HCT116 (cell line): ENCODE results near the gene TMEM145. TPM values are rescaled to one million over a fixed set of nuclear protein-coding genes. Genes with fewer than 3 reads are reported as not detected.

Source experiments
- ATAC-seq: fragments of 200-7000 bp; cut with Tn5 transposase; 2 replicates; pipeline ENCODE4 v1.9.1; 2020; ENCODE audit warnings: mild to moderate bottlenecking, moderate library complexity
- BruUV-seq: library from RNA; stranded (reverse); fragments of 400-500 nt; replicated peaks from 2 replicates; lab custom pipeline; 2021; lab: Mats Ljungman, UMichigan
- CTCF ChIA-PET: fragments of 300-600 bp; sonication (Branson Sonifier 250); formaldehyde crosslinking; loops from one replicate; lab custom pipeline; 2021; ENCODE audit warnings: antibody characterized with exemption; lab: Charles Lee
- POLR2A ChIA-PET: fragments of 300-600, 350-600 bp; sonication (Branson Sonifier 250); formaldehyde crosslinking; loops from one replicate; lab custom pipeline; 2021; ENCODE audit warnings: antibody characterized with exemption; lab: Charles Lee
- RAD21 ChIA-PET, 2 experiments: fragments of 300-600 bp; sonication (Branson Sonifier 250); formaldehyde crosslinking; loops; one replicate each; lab custom pipeline; 2023; ENCODE audit warnings: low total read pairs in 2 of 2; ENCODE audit not compliant: uncharacterized antibody in 2 of 2, unreplicated experiment in 2 of 2, low non-redundant PET in 1 of 2; lab: Charles Lee
- DNase-seq: peaks from one replicate; pipeline ENCODE4 v3.0.0-alpha.2; 2010; ENCODE audit warnings: low read depth, low spot score
- H2AFZ ChIP-seq: fragments of 200-600 bp; shearing (Covaris generic), sonication (generic); 2 replicates; pipeline ENCODE4 v1.6.1; 2017; ENCODE audit warnings: low read depth, mixed run types, mixed read lengths, antibody characterized with exemption, low read length; ENCODE audit not compliant: poor library complexity, severe bottlenecking
- H3K27ac ChIP-seq: 2 replicates; pipeline ENCODE4 v1.5.1; 2012; ENCODE audit warnings: low read depth, low read length
- H3K27me3 ChIP-seq: fragments of 200-600 bp; sonication (generic); 2 replicates; pipeline ENCODE4 v1.6.1; 2016; ENCODE audit warnings: mixed run types, low read length, mixed read lengths; ENCODE audit not compliant: insufficient read depth
- H3K36me3 ChIP-seq, 2 experiments: fragments of 200-500 bp in 1 of 2; fragments of 200-600 bp in 1 of 2; sonication (Bioruptor generic) in 1 of 2; sonication (generic) in 1 of 2; 2 replicates each; pipeline versions ENCODE4 v1.5.1 to v1.6.1; 2014 to 2016; ENCODE audit warnings: low read length in 2 of 2, inconsistent platforms in 1 of 2, mixed read lengths in 1 of 2, mixed run types in 1 of 2; ENCODE audit not compliant: insufficient read depth in 2 of 2, control insufficient read depth in 1 of 2
- H3K4me1 ChIP-seq, 2 experiments: fragments of 200-600 bp in 1 of 2; sonication (generic) in 1 of 2; 2 replicates each; pipeline versions ENCODE4 v1.5.1 to v1.6.1; 2012 to 2017; ENCODE audit warnings: low read length in 2 of 2, inconsistent platforms in 1 of 2, mild to moderate bottlenecking in 1 of 2, mixed read lengths in 1 of 2, mixed run types in 1 of 2, moderate library complexity in 1 of 2; ENCODE audit not compliant: insufficient read depth in 2 of 2, control insufficient read depth in 1 of 2
- H3K4me2 ChIP-seq: fragments of 200-600 bp; sonication (generic); 2 replicates; pipeline ENCODE4 v1.6.1; 2017; ENCODE audit warnings: mixed run types, low read length, mixed read lengths
- H3K4me3 ChIP-seq, 2 experiments: fragments of 200-600 bp in 1 of 2; sonication (generic) in 1 of 2; replicated peaks in 1 of 2; 2 replicates each; pipeline ENCODE4 v1.5.1; 2011 to 2016; ENCODE audit warnings: low read length in 2 of 2, control low read depth in 1 of 2, low read depth in 1 of 2, mild to moderate bottlenecking in 1 of 2, mixed read lengths in 1 of 2, mixed run types in 1 of 2
- H3K79me2 ChIP-seq: fragments of 200-600 bp; sonication (generic); 2 replicates; pipeline ENCODE4 v1.6.1; 2017; ENCODE audit warnings: mild to moderate bottlenecking, mixed run types, low read length, moderate library complexity, mixed read lengths; ENCODE audit not compliant: insufficient read depth
- H3K9ac ChIP-seq: fragments of 200-600 bp; sonication (generic); 2 replicates; pipeline ENCODE4 v1.6.1; 2016; ENCODE audit warnings: low read length, mixed read lengths
- H3K9me2 ChIP-seq: fragments of 200-600 bp; sonication (generic), shearing (Covaris generic); 2 replicates; pipeline ENCODE4 v1.6.1; 2017; ENCODE audit warnings: mixed run types, mild to moderate bottlenecking, moderate library complexity; ENCODE audit not compliant: insufficient read depth
- H3K9me3 ChIP-seq, 2 experiments: fragments of 200-500 bp in 1 of 2; fragments of 200-600 bp in 1 of 2; sonication (Bioruptor generic) in 1 of 2; sonication (generic) in 1 of 2; 2 replicates each; pipeline ENCODE4 v1.6.1; 2014 to 2017; ENCODE audit warnings: low read length in 2 of 2, mixed read lengths in 2 of 2, inconsistent platforms in 1 of 2, low read depth in 1 of 2, mild to moderate bottlenecking in 1 of 2, mixed run types in 1 of 2, moderate library complexity in 1 of 2; ENCODE audit not compliant: control insufficient read depth in 1 of 2, insufficient read depth in 1 of 2
- H4K20me1 ChIP-seq: fragments of 200-600 bp; sonication (generic), shearing (Covaris generic); 2 replicates; pipeline ENCODE4 v1.6.1; 2017; ENCODE audit warnings: mixed run types, mild to moderate bottlenecking, moderate library complexity; ENCODE audit not compliant: insufficient read depth
- ZNF274 ChIP-seq: fragments of 200-500 bp; sonication (Bioruptor generic); IDR thresholded peaks from 2 replicates; pipeline ENCODE4 v1.6.1; 2014; ENCODE audit warnings: mild to moderate bottlenecking, low read depth, low read length, inconsistent platforms
- intact Hi-C: fragments of 100-400 bp; cut with micrococcal nuclease; formaldehyde crosslinking; loops from 2 replicates; pipeline ENCODE4 v1.10.0; 2022
- total RNA-seq: library from RNA; stranded (reverse); gene quantifications from one replicate; pipeline ENCODE4 v1.2.1, GENCODE V29; 2021; ENCODE audit not compliant: unreplicated experiment
- TF ChIP-seq, protein P1 (sequence below): IDR thresholded peaks from 2 replicates; pipeline ENCODE4 v1.6.1; 2011; ENCODE audit warnings: mild to moderate bottlenecking, low read length, moderate library complexity; ENCODE audit not compliant: insufficient replicate concordance; ENCODE audit errors: extremely low read depth

TMEM145 gene
- total RNA-seq, 1 experiment from 2014 or later = 7.2 TPM

DNA sequence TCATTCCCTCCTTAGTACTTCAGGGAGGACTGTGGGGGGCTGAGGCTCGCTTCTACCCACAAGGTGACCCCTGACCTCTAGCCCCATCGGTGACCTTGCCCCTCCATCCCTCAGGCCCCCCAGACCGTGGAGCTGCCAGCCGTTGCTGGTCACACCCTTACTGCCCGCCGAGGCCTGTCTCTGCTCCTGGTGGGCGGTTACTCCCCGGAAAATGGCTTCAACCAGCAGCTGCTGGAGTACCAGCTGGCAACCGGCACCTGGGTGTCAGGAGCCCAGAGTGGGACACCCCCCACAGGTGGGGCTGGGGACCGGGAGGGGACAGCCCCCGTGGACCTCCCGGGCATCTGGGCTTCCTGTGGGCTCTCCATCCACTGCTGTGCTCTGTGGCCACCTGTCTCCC is 44.2 kb downstream of the TMEM145 start:
- no peaks in the 10 kb centered on the region for H3K9me3 ChIP-seq
- H3K27me3 ChIP-seq = no peaks in the 10 kb centered on the region
- no peak overlapping the region for H3K4me3 ChIP-seq
- no peak for DNase-seq
- ChIA-PET POLR2A (no interaction called here), RAD21 (no interaction called here), CTCF (no interaction called here)
- no peak overlapping the region for H3K9ac ChIP-seq
- no peak overlapping the region for H3K27ac ChIP-seq
- no peaks in the 10 kb centered on the region for H4K20me1 ChIP-seq
- no peak overlapping the region for H3K4me2 ChIP-seq
- H3K9me2 ChIP-seq = no peaks in the 10 kb centered on the region
- TF ChIP-seq ZNF274 = no peak
- H3K79me2 ChIP-seq = no peaks in the 10 kb centered on the region
- H3K36me3 ChIP-seq = no peaks in the 10 kb centered on the region; a peak in 1 of 4 replicates
- H3K4me1 ChIP-seq = no peaks in the 10 kb centered on the region
- H2AFZ ChIP-seq = no peak overlapping the region
- ATAC-seq = no peak
- no TSS peak for BruUV-seq
- intact Hi-C loops = no loop called here

GRCh38 chr19:42360787-42361544 is 47.9 kb downstream of the TMEM145 start:
- Histone ChIP-seq H3K4me2 (no peak overlapping the region), H3K9me2 (no peaks in the 10 kb centered on the region), H2AFZ (no peak overlapping the region), H3K36me3 (peaks cover 0 to 11% of the 10 kb centered on the region in 2 experiments; a peak in 2 of 4 replicates), H4K20me1 (no peaks in the 10 kb centered on the region), H3K79me2 (no peaks in the 10 kb centered on the region), H3K4me3 (no peak overlapping the region), H3K4me1 (no peaks in the 10 kb centered on the region), H3K9me3 (peaks cover 9 to 10% of the 10 kb centered on the region in 2 experiments; a peak in 2 of 4 replicates), H3K27ac (no peak overlapping the region), H3K27me3 (no peaks in the 10 kb centered on the region), H3K9ac (no peak overlapping the region)
- intact Hi-C loops = no loop called here
- CTCF ChIA-PET = no interaction called here
- no peak; the same call in 1 of the 2 replicates for ATAC-seq
- no peak for DNase-seq
- no TSS peak for BruUV-seq
- RAD21 ChIA-PET = no interaction called here
- TF ChIP-seq, protein P1, sequence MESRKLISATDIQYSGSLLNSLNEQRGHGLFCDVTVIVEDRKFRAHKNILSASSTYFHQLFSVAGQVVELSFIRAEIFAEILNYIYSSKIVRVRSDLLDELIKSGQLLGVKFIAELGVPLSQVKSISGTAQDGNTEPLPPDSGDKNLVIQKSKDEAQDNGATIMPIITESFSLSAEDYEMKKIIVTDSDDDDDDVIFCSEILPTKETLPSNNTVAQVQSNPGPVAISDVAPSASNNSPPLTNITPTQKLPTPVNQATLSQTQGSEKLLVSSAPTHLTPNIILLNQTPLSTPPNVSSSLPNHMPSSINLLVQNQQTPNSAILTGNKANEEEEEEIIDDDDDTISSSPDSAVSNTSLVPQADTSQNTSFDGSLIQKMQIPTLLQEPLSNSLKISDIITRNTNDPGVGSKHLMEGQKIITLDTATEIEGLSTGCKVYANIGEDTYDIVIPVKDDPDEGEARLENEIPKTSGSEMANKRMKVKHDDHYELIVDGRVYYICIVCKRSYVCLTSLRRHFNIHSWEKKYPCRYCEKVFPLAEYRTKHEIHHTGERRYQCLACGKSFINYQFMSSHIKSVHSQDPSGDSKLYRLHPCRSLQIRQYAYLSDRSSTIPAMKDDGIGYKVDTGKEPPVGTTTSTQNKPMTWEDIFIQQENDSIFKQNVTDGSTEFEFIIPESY = no peak
- POLR2A ChIA-PET = no interaction called here
